SK-N-SH (cell line): ENCODE measurements around the gene TNRC6C. TPM values are rescaled to one million over a fixed set of nuclear protein-coding genes. Genes with fewer than 3 reads are reported as not detected.

Experiments
- CTCF ChIA-PET: fragments of 300-600, 350-600 bp; formaldehyde crosslinking; extraction: SDS; loops from one replicate; lab custom pipeline; 2021; lab: Yijun Ruan, JAX
- POLR2A ChIA-PET: fragments of 350-600 bp; sonication (Branson Sonifier 250); formaldehyde crosslinking; extraction: SDS; loops from one replicate; lab custom pipeline; 2020; ENCODE audit warnings: antibody characterized with exemption, inconsistent platforms; lab: Yijun Ruan, JAX
- DNase-seq: peaks from one replicate; pipeline ENCODE4 v3.0.0; 2012
- H2AFZ ChIP-seq: fragments of 200-600 bp; sonication (generic); 2 replicates; pipeline ENCODE4 v1.8.1; 2016; ENCODE audit warnings: antibody characterized with exemption, mild to moderate bottlenecking, low read depth
- H3F3A ChIP-seq: fragments of 200-600 bp; sonication (generic); replicated peaks from 2 replicates; pipeline ENCODE3; 2016; ENCODE audit warnings: antibody characterized with exemption, mild to moderate bottlenecking; ENCODE audit not compliant: insufficient read depth
- H3K27ac ChIP-seq, 2 experiments: fragments of 200-500 bp in 1 of 2; fragments of 200-600 bp in 1 of 2; sonication (Bioruptor generic) in 1 of 2; sonication (generic), shearing (Covaris generic) in 1 of 2; 2 replicates each; pipeline versions ENCODE4 v1.5.1 to v1.6.1; 2014 to 2016; ENCODE audit warnings: low read depth in 2 of 2, inconsistent platforms in 1 of 2, low read length in 1 of 2, mild to moderate bottlenecking in 1 of 2, mixed read lengths in 1 of 2
- H3K27me3 ChIP-seq: fragments of 200-600 bp; sonication (generic), shearing (Covaris generic); 2 replicates; pipeline ENCODE4 v1.6.1; 2016; ENCODE audit warnings: mixed run types; ENCODE audit not compliant: insufficient read depth
- H3K36me3 ChIP-seq, 2 experiments: fragments of 200-500 bp in 1 of 2; fragments of 200-600 bp in 1 of 2; sonication (Bioruptor generic) in 1 of 2; sonication (generic) in 1 of 2; replicated peaks in 1 of 2; 2 replicates each; pipeline versions ENCODE3 to v1.5.1; 2014 to 2016; ENCODE audit warnings: low read length in 1 of 2, mild to moderate bottlenecking in 1 of 2; ENCODE audit not compliant: insufficient read depth in 2 of 2, control insufficient read depth in 1 of 2
- H3K4me1 ChIP-seq, 2 experiments: fragments of 200-500 bp in 1 of 2; fragments of 200-600 bp in 1 of 2; sonication (Bioruptor generic) in 1 of 2; sonication (generic), shearing (Covaris generic) in 1 of 2; 2 replicates each; pipeline versions ENCODE4 v1.5.1 to v1.6.1; 2014 to 2016; ENCODE audit warnings: low read depth in 1 of 2, low read length in 1 of 2, mixed run types in 1 of 2; ENCODE audit not compliant: insufficient read depth in 2 of 2, control insufficient read depth in 1 of 2
- H3K4me2 ChIP-seq: fragments of 200-600 bp; sonication (generic), shearing (Covaris generic); 2 replicates; pipeline ENCODE4 v1.6.1; 2017; ENCODE audit warnings: mixed run types
- H3K4me3 ChIP-seq, 2 experiments: fragments of 200-500 bp in 1 of 2; fragments of 200-600 bp in 1 of 2; sonication (Bioruptor generic) in 1 of 2; sonication (generic), shearing (Covaris generic) in 1 of 2; 2 replicates each; pipeline versions ENCODE4 v1.5.1 to v1.8.1; 2014 to 2016; ENCODE audit warnings: low read depth in 2 of 2, inconsistent platforms in 1 of 2, low read length in 1 of 2, mild to moderate bottlenecking in 1 of 2, mixed read lengths in 1 of 2, moderate library complexity in 1 of 2
- H3K79me2 ChIP-seq: fragments of 200-600 bp; sonication (generic); 2 replicates; pipeline ENCODE4 v1.8.1; 2017; ENCODE audit warnings: mild to moderate bottlenecking; ENCODE audit not compliant: insufficient read depth
- H3K9ac ChIP-seq: fragments of 200-600 bp; sonication (generic); 2 replicates; pipeline ENCODE4 v1.6.1; 2017; ENCODE audit warnings: mixed run types
- H3K9me2 ChIP-seq: fragments of 200-600 bp; sonication (generic); 2 replicates; pipeline ENCODE4 v1.6.1; 2017; ENCODE audit warnings: mixed run types
- H3K9me3 ChIP-seq: fragments of 200-600 bp; sonication (generic); 2 replicates; pipeline ENCODE4 v1.6.1; 2017; ENCODE audit warnings: mixed run types, mild to moderate bottlenecking, moderate library complexity
- H4K20me1 ChIP-seq: fragments of 200-600 bp; sonication (generic); 2 replicates; pipeline ENCODE4 v1.6.1; 2017; ENCODE audit warnings: mild to moderate bottlenecking, mixed run types; ENCODE audit not compliant: insufficient read depth
- EP300 ChIP-seq, 2 experiments: IDR thresholded peaks; 2 replicates each; pipeline versions ENCODE4 v1.4.0 to v1.6.1; 2012; ENCODE audit warnings: borderline replicate concordance in 1 of 2, low read depth in 1 of 2, low read length in 1 of 2
- FOSL2 ChIP-seq: IDR thresholded peaks from 2 replicates; pipeline ENCODE4 v1.4.0; 2012; ENCODE audit warnings: low read depth, mild to moderate bottlenecking, moderate library complexity, borderline replicate concordance
- FOXJ3 ChIP-seq: sonication (generic); formaldehyde crosslinking; IDR thresholded peaks from 2 replicates; pipeline ENCODE4 v1.5.1; 2020; ENCODE audit warnings: mild to moderate bottlenecking, missing genetic modification reagents
- GABPA ChIP-seq: IDR thresholded peaks from 2 replicates; pipeline ENCODE4 v1.4.0; 2012; ENCODE audit warnings: low read depth, mild to moderate bottlenecking
- GATA2 ChIP-seq: sonication (generic); formaldehyde crosslinking; IDR thresholded peaks from 2 replicates; pipeline ENCODE4 v1.5.0; 2020; ENCODE audit warnings: mild to moderate bottlenecking, missing genetic modification reagents
- JUND ChIP-seq: IDR thresholded peaks from 2 replicates; pipeline ENCODE4 v1.4.0; 2012
- NRF1 ChIP-seq: IDR thresholded peaks from 2 replicates; pipeline ENCODE4 v1.6.1; 2012; ENCODE audit warnings: low read depth, mild to moderate bottlenecking, low read length
- PBX3 ChIP-seq: IDR thresholded peaks from 2 replicates; pipeline ENCODE4; 2012
- RCOR1 ChIP-seq: fragments of 150-350 bp; IDR thresholded peaks from 2 replicates; pipeline ENCODE4 v1.6.1; 2017; ENCODE audit warnings: antibody characterized with exemption, low read length
- SIN3A ChIP-seq: IDR thresholded peaks from 2 replicates; pipeline ENCODE4 v1.6.1; 2012; ENCODE audit warnings: low read depth, mild to moderate bottlenecking, low read length, moderate library complexity, borderline replicate concordance
- SMC3 ChIP-seq: IDR thresholded peaks from 2 replicates; pipeline ENCODE4 v1.6.1; 2012; ENCODE audit warnings: low read depth, low read length, improper control_type of control experiment
- TAF1 ChIP-seq: IDR thresholded peaks from 2 replicates; pipeline ENCODE4 v1.6.1; 2012; ENCODE audit warnings: low read depth, mild to moderate bottlenecking, low read length, moderate library complexity, borderline replicate concordance
- USF2 ChIP-seq: fragments of 150-350 bp; IDR thresholded peaks from 2 replicates; pipeline ENCODE4 v1.6.1; 2017; ENCODE audit warnings: antibody characterized with exemption, low read length, low read depth, borderline replicate concordance
- WGBS: methylation state at CpG from one replicate; pipeline ENCODE4 v1.1.6; 2017; ENCODE audit warnings: low lambda C conversion rate; 5-methylcytosine and 5-hydroxymethylcytosine counted together
- polyA plus RNA-seq, 3 experiments: library from polyadenylated mRNA; depleted of rRNA; stranded (reverse); fragments of >200 nt; gene quantifications; 2 replicates each; pipeline ENCODE4 v1.2.3, GENCODE V29; 2012
- TF ChIP-seq, protein P1 (sequence below): fragments of 200-600 bp; sonication (generic); IDR thresholded peaks from 2 replicates; pipeline ENCODE4 v1.6.1; 2017; ENCODE audit warnings: antibody characterized with exemption, mild to moderate bottlenecking, moderate library complexity

TNRC6C gene
- polyA plus RNA-seq, 1 of the 3 experiments (the other 2 are of a cell fraction) = 2.2 TPM

DNA sequence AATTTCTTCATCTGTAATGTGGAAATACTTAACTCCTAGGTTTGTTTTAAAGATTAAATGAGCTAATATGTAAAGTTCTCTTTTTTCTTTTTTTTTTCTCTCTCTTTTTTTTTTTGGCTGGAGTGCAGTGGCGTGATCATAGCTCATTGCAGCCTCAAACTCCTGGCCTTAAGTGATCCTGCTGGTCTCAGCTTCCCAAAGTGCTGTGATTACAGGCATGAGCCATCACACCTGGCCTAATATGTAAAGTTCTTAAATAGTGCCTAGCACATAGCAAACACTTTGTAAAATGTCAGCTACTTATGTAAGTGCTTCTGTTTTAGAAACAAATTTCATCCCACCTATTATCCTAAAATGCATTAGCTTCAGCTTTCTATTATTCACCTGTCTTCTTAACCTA lies 130.0 kb downstream of the TNRC6C start:
- POLR2A ChIA-PET = no interaction called here
- Histone ChIP-seq H3K9me2 (no peaks in the 10 kb centered on the region), H3K79me2 (no peaks in the 10 kb centered on the region), H3K9me3 (no peaks in the 10 kb centered on the region), H3K9ac (no peak overlapping the region), H3F3A (no peaks in the 10 kb centered on the region), H3K27me3 (no peaks in the 10 kb centered on the region), H3K4me2 (no peak overlapping the region), H2AFZ (no peak overlapping the region), H4K20me1 (no peaks in the 10 kb centered on the region), H3K27ac (no peak overlapping the region), H3K4me1 (peaks cover 0 to 3% of the 10 kb centered on the region in 2 experiments; a peak in 1 of 4 replicates), H3K36me3 (peaks cover 62 to 78% of the 10 kb centered on the region in 2 experiments), H3K4me3 (no peak overlapping the region)
- no peak for DNase-seq
- CTCF ChIA-PET = interaction anchor here (0.9 to 3.5 kb wide), 4 partner anchors 16 to 88 kb away, joined by 3 to 10 read pairs (median 6); no protein-coding TSS in a partner anchor
- WGBS = 97% methylated on average over 1 of the region's 1 CpG
- no peak for TF ChIP-seq NRF1
- TF ChIP-seq SMC3 = no peak
- no peak for TF ChIP-seq JUND
- TF ChIP-seq RCOR1 = no peak
- no peak for TF ChIP-seq FOXJ3 (CRISPR knock-in tag)
- no peak for TF ChIP-seq USF2
- TF ChIP-seq GABPA = no peak
- no peak for TF ChIP-seq TAF1
- TF ChIP-seq PBX3 = no peak
- no peak for TF ChIP-seq FOSL2
- TF ChIP-seq SIN3A = no peak
- no peak for TF ChIP-seq GATA2 (CRISPR knock-in tag)
- TF ChIP-seq EP300 (IDR thresholded peaks at IDR 0.05; ENCODE audit: borderline replicate concordance in 1 of 2, low read depth in 1 of 2, low read length in 1 of 2) = no peak
- TF ChIP-seq, protein P1, sequence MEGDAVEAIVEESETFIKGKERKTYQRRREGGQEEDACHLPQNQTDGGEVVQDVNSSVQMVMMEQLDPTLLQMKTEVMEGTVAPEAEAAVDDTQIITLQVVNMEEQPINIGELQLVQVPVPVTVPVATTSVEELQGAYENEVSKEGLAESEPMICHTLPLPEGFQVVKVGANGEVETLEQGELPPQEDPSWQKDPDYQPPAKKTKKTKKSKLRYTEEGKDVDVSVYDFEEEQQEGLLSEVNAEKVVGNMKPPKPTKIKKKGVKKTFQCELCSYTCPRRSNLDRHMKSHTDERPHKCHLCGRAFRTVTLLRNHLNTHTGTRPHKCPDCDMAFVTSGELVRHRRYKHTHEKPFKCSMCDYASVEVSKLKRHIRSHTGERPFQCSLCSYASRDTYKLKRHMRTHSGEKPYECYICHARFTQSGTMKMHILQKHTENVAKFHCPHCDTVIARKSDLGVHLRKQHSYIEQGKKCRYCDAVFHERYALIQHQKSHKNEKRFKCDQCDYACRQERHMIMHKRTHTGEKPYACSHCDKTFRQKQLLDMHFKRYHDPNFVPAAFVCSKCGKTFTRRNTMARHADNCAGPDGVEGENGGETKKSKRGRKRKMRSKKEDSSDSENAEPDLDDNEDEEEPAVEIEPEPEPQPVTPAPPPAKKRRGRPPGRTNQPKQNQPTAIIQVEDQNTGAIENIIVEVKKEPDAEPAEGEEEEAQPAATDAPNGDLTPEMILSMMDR = no peak
